ENCODE data around the gene IL1RL2.

The IL1RL2 gene

GRCh38 chr2:102262216-102263129, 75.7 kb downstream of the IL1RL2 start:
- Histone ChIP-seq H3F3A (ENCODE audit: low read depth) (no peaks in the 10 kb centered on the region), H3K27me3 (ENCODE audit: insufficient read depth, low read length, poor library complexity, severe bottlenecking) (no peaks in the 10 kb centered on the region), H3K4me2 (ENCODE audit: low read depth, low read length, poor library complexity, severe bottlenecking) (no peak overlapping the region), H3K9ac (ENCODE audit: low read depth, low read length, poor library complexity, severe bottlenecking) (no peak overlapping the region), H3K9me2 (replicated peaks; ENCODE audit: low read depth, low read length) (no peaks in the 10 kb centered on the region), H4K20me1 (ENCODE audit: insufficient read depth, low read length, poor library complexity, severe bottlenecking) (no peaks in the 10 kb centered on the region), H2AFZ (ENCODE audit: low read length) (peak overlapping the region; percentile 44), H3K4me3 (ENCODE audit: low read length, poor library complexity, severe bottlenecking) (no peak overlapping the region), H3K36me3 (ENCODE audit: insufficient read depth, low read length) (no peaks in the 10 kb centered on the region), H3K79me2 (ENCODE audit: insufficient read depth, low read length) (no peaks in the 10 kb centered on the region), H3K9me3 (ENCODE audit: insufficient read depth, low read depth, low read length) (no peaks in the 10 kb centered on the region), H3K4me1 (ENCODE audit: insufficient read depth, low read length, poor library complexity, severe bottlenecking) (peaks cover 40% of the 10 kb centered on the region)
- no peak for TF ChIP-seq EZH2phosphoT487 (IDR thresholded peaks at IDR 0.05; ENCODE audit: borderline replicate concordance)
- no peak for TF ChIP-seq CTCF (conservative IDR thresholded peaks at IDR 0.05; ENCODE audit: low read length)

- no peak overlapping the region for H3K9ac ChIP-seq (ENCODE audit: low read depth, low read length, poor library complexity, severe bottlenecking)
- peaks cover 24% of the 10 kb centered on the region for H3K4me1 ChIP-seq (ENCODE audit: insufficient read depth, low read length, poor library complexity, severe bottlenecking)
- H3K9me2 ChIP-seq (replicated peaks; ENCODE audit: low read depth, low read length): no peaks in the 10 kb centered on the region
- H3K79me2 ChIP-seq (ENCODE audit: insufficient read depth, low read length): no peaks in the 10 kb centered on the region
- no peak overlapping the region for H3K4me2 ChIP-seq (ENCODE audit: low read depth, low read length, poor library complexity, severe bottlenecking)
- H3F3A ChIP-seq (ENCODE audit: low read depth): no peaks in the 10 kb centered on the region
- no peaks in the 10 kb centered on the region for H3K36me3 ChIP-seq (ENCODE audit: insufficient read depth, low read length)
- TF ChIP-seq CTCF (conservative IDR thresholded peaks at IDR 0.05; ENCODE audit: low read length): no peak
- TF ChIP-seq EZH2phosphoT487 (IDR thresholded peaks at IDR 0.05; ENCODE audit: borderline replicate concordance): no peak
- H3K9me3 ChIP-seq (ENCODE audit: insufficient read depth, low read depth, low read length): no peaks in the 10 kb centered on the region
- no peaks in the 10 kb centered on the region for H4K20me1 ChIP-seq (ENCODE audit: insufficient read depth, low read length, poor library complexity, severe bottlenecking)
- H3K27me3 ChIP-seq (ENCODE audit: insufficient read depth, low read length, poor library complexity, severe bottlenecking): no peaks in the 10 kb centered on the region
- H2AFZ ChIP-seq (ENCODE audit: low read length): no peak overlapping the region
- H3K4me3 ChIP-seq (ENCODE audit: low read length, poor library complexity, severe bottlenecking): no peak overlapping the region
Observed at GRCh38 chr2:102264952-102265351, 78.1 kb downstream of the IL1RL2 start.

- Histone ChIP-seq H2AFZ (ENCODE audit: low read length) (no peak overlapping the region), H3K9me3 (ENCODE audit: insufficient read depth, low read depth, low read length) (no peaks in the 10 kb centered on the region), H4K20me1 (ENCODE audit: insufficient read depth, low read length, poor library complexity, severe bottlenecking) (no peaks in the 10 kb centered on the region), H3K36me3 (ENCODE audit: insufficient read depth, low read length) (no peaks in the 10 kb centered on the region), H3K4me1 (ENCODE audit: insufficient read depth, low read length, poor library complexity, severe bottlenecking) (peaks cover 24% of the 10 kb centered on the region), H3F3A (ENCODE audit: low read depth) (no peaks in the 10 kb centered on the region), H3K9ac (ENCODE audit: low read depth, low read length, poor library complexity, severe bottlenecking) (no peak overlapping the region), H3K4me3 (ENCODE audit: low read length, poor library complexity, severe bottlenecking) (no peak overlapping the region), H3K9me2 (replicated peaks; ENCODE audit: low read depth, low read length) (no peaks in the 10 kb centered on the region), H3K4me2 (ENCODE audit: low read depth, low read length, poor library complexity, severe bottlenecking) (no peak overlapping the region), H3K27me3 (ENCODE audit: insufficient read depth, low read length, poor library complexity, severe bottlenecking) (no peaks in the 10 kb centered on the region), H3K79me2 (ENCODE audit: insufficient read depth, low read length) (no peaks in the 10 kb centered on the region)
- TF ChIP-seq CTCF (conservative IDR thresholded peaks at IDR 0.05; ENCODE audit: low read length): no peak
- no peak for TF ChIP-seq EZH2phosphoT487 (IDR thresholded peaks at IDR 0.05; ENCODE audit: borderline replicate concordance)
Observed at GRCh38 chr2:102266204-102266603, 79.4 kb downstream of the IL1RL2 start.

All from Loucy (cell line).